OCI-LY1 (cell line): Measurements from ENCODE around the gene RAB40C.

ENCODE experiments used
- EZH2 ChIP-seq: fragments of 200-600 bp; sonication (generic), shearing (Covaris generic); IDR thresholded peaks from 2 replicates; pipeline ENCODE4 v1.8.0; 2017; ENCODE audit warnings: borderline replicate concordance, mixed run types, mild to moderate bottlenecking, antibody characterized with exemption, low read length, moderate library complexity, mixed read lengths
- TF ChIP-seq, protein P1 (sequence below): fragments of 200-600 bp; sonication (generic), shearing (Covaris generic); IDR thresholded peaks from 2 replicates; pipeline ENCODE4 v1.5.1; 2017; ENCODE audit warnings: mild to moderate bottlenecking, antibody characterized with exemption, low read length, moderate library complexity, mixed read lengths

DNA sequence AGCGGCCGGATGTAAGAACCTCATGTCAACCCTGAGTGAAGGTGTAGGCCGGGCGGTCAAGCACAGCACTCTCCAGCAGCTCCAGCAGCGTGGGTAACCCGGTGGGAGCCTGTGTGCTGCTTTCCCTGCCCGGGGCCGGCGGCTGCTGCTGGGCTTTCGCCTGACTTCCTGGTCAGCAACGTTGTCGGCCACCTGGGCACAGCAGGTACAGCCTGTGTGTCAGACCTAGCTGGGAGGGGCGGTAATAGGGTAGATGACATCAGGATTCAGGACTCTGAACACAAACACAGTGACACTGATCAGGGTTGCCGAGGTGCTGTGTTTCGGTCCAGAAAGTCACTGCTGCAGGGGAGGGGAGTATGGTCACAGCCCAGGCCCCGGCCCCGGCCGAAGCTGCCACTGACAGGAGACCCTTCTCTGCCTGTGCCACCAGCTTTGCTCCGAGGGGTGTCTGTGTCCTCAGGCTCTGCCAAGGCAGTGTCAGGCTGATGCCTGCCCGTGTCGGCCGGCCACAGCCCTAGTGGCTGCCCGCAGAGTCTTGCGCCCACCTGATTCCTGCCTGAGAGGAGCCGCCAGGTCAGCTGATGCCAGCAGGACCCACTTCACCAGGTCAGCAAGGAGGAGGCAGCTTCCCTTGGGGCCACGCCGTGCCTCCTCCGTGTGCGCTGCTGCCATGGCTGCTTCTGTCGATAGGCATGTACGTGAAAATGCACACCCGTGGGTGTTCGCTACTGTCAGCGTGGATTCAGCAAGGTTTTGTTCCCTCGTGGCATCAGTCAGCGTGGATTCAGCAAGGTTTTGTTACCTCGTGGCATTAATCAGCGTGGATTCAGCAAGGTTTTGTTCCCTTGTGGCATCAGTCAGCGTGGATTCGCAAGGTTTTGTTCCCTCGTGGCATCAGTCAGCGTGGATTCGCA, 9.2 kb downstream of the RAB40C start:
- TF ChIP-seq, protein P1, sequence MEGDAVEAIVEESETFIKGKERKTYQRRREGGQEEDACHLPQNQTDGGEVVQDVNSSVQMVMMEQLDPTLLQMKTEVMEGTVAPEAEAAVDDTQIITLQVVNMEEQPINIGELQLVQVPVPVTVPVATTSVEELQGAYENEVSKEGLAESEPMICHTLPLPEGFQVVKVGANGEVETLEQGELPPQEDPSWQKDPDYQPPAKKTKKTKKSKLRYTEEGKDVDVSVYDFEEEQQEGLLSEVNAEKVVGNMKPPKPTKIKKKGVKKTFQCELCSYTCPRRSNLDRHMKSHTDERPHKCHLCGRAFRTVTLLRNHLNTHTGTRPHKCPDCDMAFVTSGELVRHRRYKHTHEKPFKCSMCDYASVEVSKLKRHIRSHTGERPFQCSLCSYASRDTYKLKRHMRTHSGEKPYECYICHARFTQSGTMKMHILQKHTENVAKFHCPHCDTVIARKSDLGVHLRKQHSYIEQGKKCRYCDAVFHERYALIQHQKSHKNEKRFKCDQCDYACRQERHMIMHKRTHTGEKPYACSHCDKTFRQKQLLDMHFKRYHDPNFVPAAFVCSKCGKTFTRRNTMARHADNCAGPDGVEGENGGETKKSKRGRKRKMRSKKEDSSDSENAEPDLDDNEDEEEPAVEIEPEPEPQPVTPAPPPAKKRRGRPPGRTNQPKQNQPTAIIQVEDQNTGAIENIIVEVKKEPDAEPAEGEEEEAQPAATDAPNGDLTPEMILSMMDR, result no peak
- no peak for TF ChIP-seq EZH2
